PC-9 (cell line): ENCODE results near the gene CMTM8. TPM values are rescaled to one million over a fixed set of nuclear protein-coding genes. Genes with fewer than 3 reads are reported as not detected.

Experiments used
- BruUV-seq: library from RNA; stranded (reverse); fragments of 400-500 nt; replicated peaks from 2 replicates; lab custom pipeline; 2021; lab: Mats Ljungman, UMichigan
- CTCF ChIA-PET: fragments of 300-600 bp; sonication (Branson Sonifier 250); formaldehyde crosslinking; loops from one replicate; lab custom pipeline; 2022; ENCODE audit warnings: antibody characterized with exemption; lab: Charles Lee
- POLR2A ChIA-PET: fragments of 300-600 bp; sonication (Branson Sonifier 250); formaldehyde crosslinking; loops from one replicate; lab custom pipeline; 2022; ENCODE audit warnings: antibody characterized with exemption; ENCODE audit not compliant: unreplicated experiment; lab: Charles Lee
- DNase-seq, 2 experiments: peaks; one replicate each; pipeline versions ENCODE4 v3.0.0 to v3.0.0-alpha.2; 2015 to 2022; ENCODE audit warnings: mixed read lengths in 1 of 2
- H2AFZ ChIP-seq: fragments of 200-600 bp; sonication (generic); 2 replicates; pipeline ENCODE4 v1.8.1; 2017; ENCODE audit warnings: antibody characterized with exemption
- H3F3A ChIP-seq: fragments of 200-600 bp; sonication (generic); 2 replicates; pipeline ENCODE4 v1.8.1; 2017; ENCODE audit warnings: antibody characterized with exemption, mild to moderate bottlenecking, low read depth; ENCODE audit not compliant: insufficient read depth
- H3K27ac ChIP-seq: fragments of 200-600 bp; sonication (generic); 2 replicates; pipeline ENCODE4 v1.6.1; 2016; ENCODE audit warnings: mixed run types
- H3K27me3 ChIP-seq: fragments of 200-600 bp; sonication (generic); 2 replicates; pipeline ENCODE4 v1.6.1; 2016; ENCODE audit warnings: low read depth, mixed run types; ENCODE audit not compliant: insufficient read depth
- H3K36me3 ChIP-seq: fragments of 200-600 bp; sonication (generic); 2 replicates; pipeline ENCODE4 v1.6.1; 2016; ENCODE audit warnings: low read depth, mixed run types
- H3K4me1 ChIP-seq: fragments of 200-600 bp; sonication (generic); replicated peaks from 2 replicates; pipeline ENCODE4 v1.6.1; 2016; ENCODE audit warnings: mixed run types; ENCODE audit not compliant: insufficient read depth
- H3K4me2 ChIP-seq: fragments of 200-600 bp; sonication (generic); 2 replicates; pipeline ENCODE4 v1.6.1; 2017; ENCODE audit warnings: mixed run types
- H3K4me3 ChIP-seq: fragments of 200-600 bp; sonication (generic); 2 replicates; pipeline ENCODE4 v1.6.1; 2016; ENCODE audit warnings: mixed run types
- H3K79me2 ChIP-seq: fragments of 200-600 bp; sonication (generic); 2 replicates; pipeline ENCODE4 v1.6.1; 2017; ENCODE audit warnings: low read depth, mixed run types
- H3K9me2 ChIP-seq: fragments of 200-600 bp; sonication (generic); 2 replicates; pipeline ENCODE4 v1.8.1; 2017; ENCODE audit warnings: mild to moderate bottlenecking; ENCODE audit not compliant: insufficient read depth
- H3K9me3 ChIP-seq: fragments of 200-600 bp; sonication (generic); 2 replicates; pipeline ENCODE4 v1.8.1; 2016; ENCODE audit warnings: low read depth; ENCODE audit not compliant: insufficient read depth
- H4K20me1 ChIP-seq: fragments of 200-600 bp; sonication (generic); 2 replicates; pipeline ENCODE4 v1.8.1; 2017; ENCODE audit not compliant: insufficient read depth
- EZH2 ChIP-seq: fragments of 200-600 bp; sonication (generic); IDR thresholded peaks from 2 replicates; pipeline ENCODE4 v1.8.0; 2017; ENCODE audit warnings: antibody characterized with exemption, low read depth
- intact Hi-C: fragments of 100-400 bp; cut with micrococcal nuclease; formaldehyde crosslinking; loops from one replicate; pipeline ENCODE4 v1.10.0; 2022; ENCODE audit not compliant: unreplicated experiment
- total RNA-seq: library from RNA; stranded (reverse); gene quantifications from 2 replicates; pipeline ENCODE4 v1.2.3, GENCODE V29; 2021
- TF ChIP-seq, protein P1 (sequence below): fragments of 200-600 bp; sonication (generic); conservative IDR thresholded peaks from 2 replicates; pipeline ENCODE4 v1.6.1; 2017; ENCODE audit warnings: mixed run types, antibody characterized with exemption, mild to moderate bottlenecking, moderate library complexity

The CMTM8 gene
- total RNA-seq, 1 experiment from 2014 or later: 17.8 TPM

DNA sequence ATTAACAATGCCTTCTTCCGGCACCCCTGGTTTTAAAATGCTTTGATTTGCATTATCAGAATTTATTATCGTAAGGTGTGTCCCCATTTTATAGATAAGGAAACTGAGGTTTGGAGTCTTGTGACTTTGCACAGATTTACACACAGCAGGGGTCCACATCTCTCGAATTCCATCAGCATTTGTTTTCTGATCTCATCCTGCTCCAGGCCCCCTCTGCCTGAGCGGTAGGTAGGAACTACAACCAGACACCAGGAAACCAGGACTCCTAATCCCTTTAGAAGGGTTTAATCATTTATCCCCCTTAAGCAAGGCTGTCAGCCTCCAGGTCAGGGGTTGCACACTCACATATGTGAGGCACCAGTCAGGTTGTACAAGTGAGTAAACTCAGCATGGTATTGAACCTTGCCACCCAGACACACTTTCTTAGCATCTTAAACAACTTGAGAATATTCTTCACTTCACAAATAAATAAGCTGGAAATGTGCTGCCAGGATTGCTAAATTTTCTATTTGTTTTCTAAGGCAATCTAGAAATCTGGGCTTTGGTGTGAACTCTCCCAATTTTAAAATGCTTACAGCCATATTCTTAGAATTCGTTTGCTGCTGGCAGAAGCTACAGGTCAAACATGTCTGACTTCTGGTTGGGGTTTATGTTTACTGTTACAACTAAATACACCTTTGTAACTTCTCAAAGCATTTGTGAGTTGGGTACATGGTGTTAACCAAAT lies 121.4 kb downstream of the CMTM8 start:
- H3K27me3 ChIP-seq: no peaks in the 10 kb centered on the region
- H3K9me2 ChIP-seq: no peaks in the 10 kb centered on the region
- no peaks in the 10 kb centered on the region for H3K4me1 ChIP-seq
- no peak for TF ChIP-seq EZH2
- TF ChIP-seq, protein P1, sequence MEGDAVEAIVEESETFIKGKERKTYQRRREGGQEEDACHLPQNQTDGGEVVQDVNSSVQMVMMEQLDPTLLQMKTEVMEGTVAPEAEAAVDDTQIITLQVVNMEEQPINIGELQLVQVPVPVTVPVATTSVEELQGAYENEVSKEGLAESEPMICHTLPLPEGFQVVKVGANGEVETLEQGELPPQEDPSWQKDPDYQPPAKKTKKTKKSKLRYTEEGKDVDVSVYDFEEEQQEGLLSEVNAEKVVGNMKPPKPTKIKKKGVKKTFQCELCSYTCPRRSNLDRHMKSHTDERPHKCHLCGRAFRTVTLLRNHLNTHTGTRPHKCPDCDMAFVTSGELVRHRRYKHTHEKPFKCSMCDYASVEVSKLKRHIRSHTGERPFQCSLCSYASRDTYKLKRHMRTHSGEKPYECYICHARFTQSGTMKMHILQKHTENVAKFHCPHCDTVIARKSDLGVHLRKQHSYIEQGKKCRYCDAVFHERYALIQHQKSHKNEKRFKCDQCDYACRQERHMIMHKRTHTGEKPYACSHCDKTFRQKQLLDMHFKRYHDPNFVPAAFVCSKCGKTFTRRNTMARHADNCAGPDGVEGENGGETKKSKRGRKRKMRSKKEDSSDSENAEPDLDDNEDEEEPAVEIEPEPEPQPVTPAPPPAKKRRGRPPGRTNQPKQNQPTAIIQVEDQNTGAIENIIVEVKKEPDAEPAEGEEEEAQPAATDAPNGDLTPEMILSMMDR: no peak
- no peak overlapping the region for H3K4me2 ChIP-seq
- ChIA-PET CTCF (no interaction called here), POLR2A (no interaction called here)
- H3K4me3 ChIP-seq: no peak overlapping the region
- BruUV-seq: no TSS peak
- H3K27ac ChIP-seq: no peak overlapping the region
- intact Hi-C loops: no loop called here
- H3F3A ChIP-seq: no peaks in the 10 kb centered on the region
- H3K79me2 ChIP-seq: no peaks in the 10 kb centered on the region
- no peak overlapping the region for H2AFZ ChIP-seq
- no peaks in the 10 kb centered on the region for H4K20me1 ChIP-seq
- no peak for DNase-seq
- H3K36me3 ChIP-seq: no peaks in the 10 kb centered on the region
- no peaks in the 10 kb centered on the region for H3K9me3 ChIP-seq

DNA sequence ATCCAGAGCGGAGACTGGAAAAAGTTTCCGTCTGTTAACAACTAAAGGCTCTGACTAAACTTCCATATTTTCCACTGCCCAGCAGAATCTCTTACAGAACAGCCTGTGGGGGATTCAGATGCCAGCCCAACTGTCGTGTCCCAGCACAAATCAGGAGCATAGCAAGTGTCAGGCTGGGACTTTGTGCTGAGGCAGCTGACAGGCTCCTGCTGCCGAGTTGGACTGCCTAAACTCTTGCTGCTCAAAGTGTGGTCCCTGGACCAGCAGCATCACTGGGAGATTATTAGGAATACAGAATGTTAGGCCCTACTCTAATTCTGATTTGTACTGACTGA lies 122.0 kb downstream of the CMTM8 start:
- no peak for DNase-seq
- intact Hi-C loops: no loop called here
- Histone ChIP-seq H3K4me3 (no peak overlapping the region), H3K27ac (no peak overlapping the region), H3K27me3 (no peaks in the 10 kb centered on the region), H2AFZ (no peak overlapping the region), H3K9me2 (no peaks in the 10 kb centered on the region), H3K36me3 (no peaks in the 10 kb centered on the region), H3F3A (no peaks in the 10 kb centered on the region), H3K9me3 (no peaks in the 10 kb centered on the region), H3K79me2 (no peaks in the 10 kb centered on the region), H3K4me1 (no peaks in the 10 kb centered on the region), H4K20me1 (no peaks in the 10 kb centered on the region), H3K4me2 (no peak overlapping the region)
- POLR2A ChIA-PET: no interaction called here
- TF ChIP-seq, protein P1: no peak
- no peak for TF ChIP-seq EZH2
- BruUV-seq: no TSS peak
- CTCF ChIA-PET: no interaction called here

DNA sequence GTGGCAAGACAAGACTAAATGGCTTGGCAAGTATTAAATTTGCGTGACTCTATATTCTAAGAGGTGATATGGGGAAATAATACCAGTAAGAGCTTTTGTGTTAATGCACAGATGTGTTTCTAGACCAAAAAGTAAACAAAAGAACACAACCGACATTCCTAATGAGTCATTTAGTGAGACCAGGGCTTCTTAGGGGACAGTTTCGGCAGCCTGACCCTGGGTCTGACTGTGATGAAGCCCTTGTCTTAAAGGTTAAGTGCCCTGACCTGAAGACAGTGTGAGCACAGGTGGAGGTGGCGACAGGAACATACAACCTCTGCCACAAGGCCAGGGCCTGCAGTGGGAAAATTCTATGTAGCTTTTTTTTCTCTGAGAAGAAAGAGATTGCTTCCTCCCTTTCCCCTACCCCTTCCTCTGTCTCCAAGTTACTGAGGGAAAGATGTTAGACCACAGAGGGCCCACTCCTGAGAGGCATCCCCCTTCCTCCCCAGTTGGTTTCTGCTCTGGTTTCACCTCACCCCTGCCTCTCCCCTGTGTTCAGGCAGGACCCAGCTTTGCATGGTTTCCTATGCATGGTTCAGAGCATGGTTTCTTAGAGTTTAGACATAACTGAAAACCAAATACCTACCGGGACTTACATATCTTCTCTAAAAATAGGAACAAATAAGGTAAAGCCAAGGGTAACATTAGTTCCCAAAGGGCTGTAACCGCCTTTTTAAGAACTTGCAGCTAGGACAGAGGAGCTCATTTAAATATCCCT lies 128.3 kb downstream of the CMTM8 start:
- BruUV-seq: no TSS peak
- H3K27ac ChIP-seq: 0 out of 2 replicates have a peak overlapping the region, but pooled peaks have one; percentile 34
- no peaks in the 10 kb centered on the region for H3F3A ChIP-seq
- no peaks in the 10 kb centered on the region for H3K79me2 ChIP-seq
- TF ChIP-seq, protein P1: no peak
- TF ChIP-seq EZH2: no peak
- H3K4me1 ChIP-seq: peaks cover 9% of the 10 kb centered on the region
- CTCF ChIA-PET: interaction anchor here (0.5 kb wide), 1 partner anchor 351 kb away, joined by 5 read pairs; no protein-coding TSS in a partner anchor
- no peak overlapping the region for H3K4me3 ChIP-seq
- no peaks in the 10 kb centered on the region for H3K36me3 ChIP-seq
- no peaks in the 10 kb centered on the region for H4K20me1 ChIP-seq
- no peaks in the 10 kb centered on the region for H3K9me3 ChIP-seq
- peak; percentile 48 to 75 for DNase-seq
- POLR2A ChIA-PET: interaction anchor here (0.5 kb wide), 1 partner anchor 116 kb away, joined by 9 read pairs; no protein-coding TSS in a partner anchor
- H3K9me2 ChIP-seq: no peaks in the 10 kb centered on the region
- no peak overlapping the region for H3K4me2 ChIP-seq
- H3K27me3 ChIP-seq: no peaks in the 10 kb centered on the region
- intact Hi-C loops: no loop called here
- H2AFZ ChIP-seq: no peak overlapping the region
